ENCODE data around the gene B3GAT1.

GRCh38 chr11:134370526-134371435 is 41.3 kb downstream of the B3GAT1 start:
- TF ChIP-seq CTCF (IDR thresholded peaks at IDR 0.05), result no peak
- no peak for TF ChIP-seq POLR2AphosphoS5 (IDR thresholded peaks at IDR 0.05)
- TF ChIP-seq POLR2A (IDR thresholded peaks at IDR 0.05), result no peak

Data from transverse colon (tissue), 4 donors.